GM23338 (cell line): ENCODE data around the gene UBL7. TPM values are rescaled to one million over a fixed set of nuclear protein-coding genes. Genes with fewer than 3 reads are reported as not detected.
A peak's percentile ranks its signal among the peaks of the same experiment; 100 is the strongest.

Source experiments
- ATAC-seq: fragments of 200-7000 bp; cut with Tn5 transposase; 3 replicates; pipeline ENCODE4 v1.9.1; 2020
- DNase-seq: peaks from one replicate; pipeline ENCODE4 v3.0.0-alpha.2; 2015; ENCODE audit warnings: low spot score
- H2AFZ ChIP-seq: fragments of 200-600 bp; sonication (generic); 2 replicates; pipeline ENCODE4 v1.8.0; 2016; ENCODE audit warnings: antibody characterized with exemption, mild to moderate bottlenecking, moderate library complexity
- H3F3A ChIP-seq: fragments of 200-600 bp; sonication (generic); replicated peaks from 2 replicates; pipeline ENCODE4 v1.8.0; 2017; ENCODE audit warnings: antibody characterized with exemption, mixed run types, low read depth
- H3K27ac ChIP-seq: fragments of 200-600 bp; sonication (generic); 2 replicates; pipeline ENCODE4 v1.6.1; 2016; ENCODE audit warnings: low read depth
- H3K27me3 ChIP-seq: fragments of 200-600 bp; sonication (generic); 2 replicates; pipeline ENCODE4 v1.8.0; 2016; ENCODE audit warnings: mild to moderate bottlenecking, mixed run types, moderate library complexity; ENCODE audit not compliant: insufficient read depth
- H3K36me3 ChIP-seq: fragments of 200-600 bp; sonication (generic); 2 replicates; pipeline ENCODE4 v1.8.0; 2016; ENCODE audit warnings: mild to moderate bottlenecking; ENCODE audit not compliant: insufficient read depth
- H3K4me1 ChIP-seq: fragments of 200-600 bp; sonication (generic); 2 replicates; pipeline ENCODE4 v1.8.0; 2016; ENCODE audit warnings: mild to moderate bottlenecking, moderate library complexity; ENCODE audit not compliant: insufficient read depth
- H3K4me2 ChIP-seq: fragments of 200-600 bp; sonication (generic); 2 replicates; pipeline ENCODE4 v1.7.1; 2017; ENCODE audit warnings: mixed run types
- H3K4me3 ChIP-seq: fragments of 200-600 bp; sonication (generic); 2 replicates; pipeline ENCODE4 v1.6.1; 2016; ENCODE audit warnings: mixed run types
- H3K79me2 ChIP-seq: fragments of 200-600 bp; sonication (generic); replicated peaks from 2 replicates; pipeline ENCODE4 v1.8.0; 2017; ENCODE audit warnings: mild to moderate bottlenecking; ENCODE audit not compliant: insufficient read depth
- H3K9me2 ChIP-seq: fragments of 200-600 bp; sonication (generic); 2 replicates; pipeline ENCODE4 v1.8.0; 2017; ENCODE audit not compliant: insufficient read depth
- H4K20me1 ChIP-seq: fragments of 200-600 bp; sonication (generic); replicated peaks from 2 replicates; pipeline ENCODE4 v1.8.0; 2017; ENCODE audit warnings: mild to moderate bottlenecking; ENCODE audit not compliant: insufficient read depth
- H3K27ac Mint-ChIP-seq: 2 replicates; pipeline ENCODE4 v1.8.0; 2020; ENCODE audit warnings: inconsistent platforms, mild to moderate bottlenecking, moderate library complexity, mixed read lengths
- H3K27me3 Mint-ChIP-seq: 3 replicates; pipeline ENCODE4 v1.8.0; 2022; ENCODE audit warnings: low read depth, mild to moderate bottlenecking, moderate library complexity, mixed read lengths, inconsistent platforms; ENCODE audit not compliant: insufficient read depth, poor library complexity
- H3K36me3 Mint-ChIP-seq: 3 replicates; pipeline ENCODE4 v1.8.0; 2021; ENCODE audit warnings: low read depth, mild to moderate bottlenecking, inconsistent platforms, moderate library complexity, mixed read lengths
- H3K4me1 Mint-ChIP-seq: 3 replicates; pipeline ENCODE4 v1.8.0; 2020; ENCODE audit warnings: mild to moderate bottlenecking, inconsistent platforms, mixed read lengths
- H3K4me3 Mint-ChIP-seq: 3 replicates; pipeline ENCODE4 v1.8.0; 2021; ENCODE audit warnings: moderate library complexity, mild to moderate bottlenecking, inconsistent platforms, mixed read lengths
- H3K9me3 Mint-ChIP-seq: 3 replicates; pipeline ENCODE4 v1.8.0; 2020; ENCODE audit warnings: moderate library complexity, mild to moderate bottlenecking, inconsistent platforms, mixed read lengths
- CREB1 ChIP-seq: fragments of 250-450 bp; sonication (Bioruptor Pico); IDR thresholded peaks from 2 replicates; pipeline ENCODE4 v1.5.0; 2020; ENCODE audit warnings: low read depth, mild to moderate bottlenecking, moderate library complexity
- ETS1 ChIP-seq: IDR thresholded peaks from 2 replicates; pipeline ENCODE4 v1.6.1; 2016; ENCODE audit warnings: antibody characterized with exemption
- EZH2 ChIP-seq: fragments of 200-600 bp; sonication (generic); IDR thresholded peaks from one replicate; pipeline ENCODE4 v1.8.0; 2017; ENCODE audit warnings: antibody characterized with exemption, mild to moderate bottlenecking, low read depth; ENCODE audit not compliant: unreplicated experiment
- EZH2phosphoT487 ChIP-seq: fragments of 200-600 bp; sonication (generic); IDR thresholded peaks from one replicate; pipeline ENCODE4 v1.8.1; 2018; ENCODE audit warnings: antibody characterized with exemption; ENCODE audit not compliant: unreplicated experiment
- JUNB ChIP-seq: IDR thresholded peaks from one replicate; pipeline ENCODE4 v1.6.1; 2016; ENCODE audit warnings: antibody characterized with exemption; ENCODE audit not compliant: unreplicated experiment
- NANOG ChIP-seq: IDR thresholded peaks from 2 replicates; pipeline ENCODE4 v1.6.1; 2016; ENCODE audit warnings: antibody characterized with exemption, borderline replicate concordance
- POLR2AphosphoS5 ChIP-seq: IDR thresholded peaks from 2 replicates; pipeline ENCODE4 v1.6.1; 2016; ENCODE audit warnings: antibody characterized with exemption, low read depth
- STAT1 ChIP-seq: IDR thresholded peaks from one replicate; pipeline ENCODE4 v1.6.1; 2016; ENCODE audit warnings: antibody characterized with exemption; ENCODE audit not compliant: unreplicated experiment
- ZNF114 ChIP-seq: fragments of 250-450 bp; sonication (Bioruptor Pico); IDR thresholded peaks from 2 replicates; pipeline ENCODE4 v1.5.0; 2020; ENCODE audit warnings: mild to moderate bottlenecking, moderate library complexity
- ZNF331 ChIP-seq: fragments of 250-450 bp; sonication (Bioruptor Pico); IDR thresholded peaks from 2 replicates; pipeline ENCODE4 v1.5.0; 2020; ENCODE audit warnings: low read depth, mild to moderate bottlenecking, moderate library complexity
- ZNF462 ChIP-seq: fragments of 250-450 bp; sonication (Bioruptor Pico); IDR thresholded peaks from 2 replicates; pipeline ENCODE4 v1.5.0; 2020; ENCODE audit warnings: mild to moderate bottlenecking, moderate library complexity
- polyA plus RNA-seq: library from polyadenylated mRNA; unstranded; fragments of >200 nt; fragmentation: Nextera tagmentation; extraction: Ambion mirVana; gene quantifications from 2 replicates; pipeline ENCODE4 v1.2.1, GENCODE V29; 2016
- total RNA-seq: library from RNA; depleted of rRNA; stranded (reverse); fragments of >200 nt; shearing (Covaris generic); gene quantifications from 2 replicates; pipeline ENCODE4 v1.2.3, GENCODE V29; 2014

The UBL7 gene
- total and polyA plus RNA-seq, 2 experiments from 2014 or later, result 73.7 to 99.2 TPM

DNA sequence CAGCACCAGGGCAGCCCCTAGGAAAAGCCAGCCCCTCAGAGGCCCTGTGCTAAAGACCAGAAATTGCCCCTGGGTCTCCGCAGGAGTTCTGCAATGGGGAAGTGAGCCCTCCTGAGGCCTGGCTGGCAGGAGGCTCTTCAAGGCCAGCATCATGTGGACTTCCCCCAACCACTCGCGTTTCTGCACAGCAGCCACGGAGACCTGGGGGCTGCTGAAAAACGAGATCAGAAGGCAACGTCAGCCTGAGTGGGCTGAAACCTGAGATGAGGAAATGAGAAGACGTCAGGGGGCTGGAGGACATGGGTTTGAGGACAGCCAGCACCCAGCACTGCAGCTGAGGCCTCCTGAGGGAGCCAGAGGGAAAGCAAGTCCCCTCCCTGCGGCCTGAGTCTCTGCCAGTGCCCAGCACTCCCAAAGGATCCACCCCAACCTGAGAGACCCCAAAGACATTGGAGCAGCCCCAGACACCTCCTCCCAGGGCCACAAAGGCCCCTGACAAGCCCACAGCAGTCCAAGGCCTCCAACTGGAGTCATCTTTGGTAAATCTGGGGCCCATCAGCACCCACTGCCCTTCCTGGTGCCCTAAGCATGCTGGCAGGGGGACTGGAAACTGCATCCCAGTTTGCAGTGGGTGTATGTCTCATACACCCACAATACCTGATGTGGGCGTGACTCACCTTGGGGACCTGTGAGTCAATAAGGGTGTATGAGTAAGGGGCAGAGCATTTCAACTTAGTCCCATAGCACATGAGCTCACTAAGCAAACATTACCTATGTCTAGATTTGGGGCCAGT lies 64.3 kb downstream of the UBL7 start:
- Histone ChIP-seq H3F3A (no peaks in the 10 kb centered on the region), H3K79me2 (no peaks in the 10 kb centered on the region), H3K36me3 (no peaks in the 10 kb centered on the region), H3K27me3 (no peaks in the 10 kb centered on the region), H4K20me1 (no peaks in the 10 kb centered on the region), H3K9me2 (no peaks in the 10 kb centered on the region), H3K4me2 (no peak overlapping the region), H3K27ac (no peak overlapping the region), H3K4me3 (no peak overlapping the region), H3K4me1 (peaks cover 5% of the 10 kb centered on the region; the same call in 1 of the 2 replicates), H2AFZ (0 out of 2 replicates have a peak overlapping the region, but pooled peaks have one; percentile 47)
- ATAC-seq (peak; percentile 26), DNase-seq (no peak)
- Mint-ChIP-seq H3K27ac (no peak overlapping the region), H3K4me1 (peaks cover 23% of the 10 kb centered on the region), H3K27me3 (peaks cover 14% of the 10 kb centered on the region), H3K9me3 (no peaks in the 10 kb centered on the region), H3K4me3 (no peak overlapping the region), H3K36me3 (no peaks in the 10 kb centered on the region; the same call in 2 of the 3 replicates)
- TF ChIP-seq ZNF331 (CRISPR knock-in tag) (no peak), JUNB (no peak), ETS1 (no peak), NANOG (no peak)

DNA sequence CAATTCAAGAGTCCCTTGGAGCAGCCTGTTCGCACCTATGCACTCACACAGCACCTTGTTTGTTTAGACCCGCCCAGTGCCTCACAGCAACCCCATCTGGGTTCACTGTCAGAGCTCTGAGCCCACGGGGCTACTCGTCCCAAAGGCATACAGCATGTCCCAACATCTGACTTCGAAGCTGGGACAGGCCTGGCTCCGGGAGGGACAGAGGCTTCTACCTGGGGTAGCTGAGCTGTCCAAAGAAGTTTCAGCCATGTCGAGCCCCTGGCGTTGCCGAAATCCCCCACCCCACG lies 64.9 kb downstream of the UBL7 start:
- Histone ChIP-seq H3K9me2 (no peaks in the 10 kb centered on the region), H3K4me2 (no peak overlapping the region), H3F3A (no peaks in the 10 kb centered on the region), H3K4me1 (peaks cover 5% of the 10 kb centered on the region; the same call in 1 of the 2 replicates), H3K36me3 (no peaks in the 10 kb centered on the region), H3K79me2 (no peaks in the 10 kb centered on the region), H3K27ac (no peak overlapping the region), H2AFZ (0 out of 2 replicates have a peak overlapping the region, but pooled peaks have one; percentile 47), H3K4me3 (no peak overlapping the region), H3K27me3 (no peaks in the 10 kb centered on the region), H4K20me1 (no peaks in the 10 kb centered on the region)
- DNase-seq (no peak), ATAC-seq (peak; percentile 16)
- no peak overlapping the region for H3K4me3 Mint-ChIP-seq
- H3K36me3 Mint-ChIP-seq, result no peaks in the 10 kb centered on the region; the same call in 2 of the 3 replicates
- H3K27me3 Mint-ChIP-seq, result peaks cover 14% of the 10 kb centered on the region
- peaks cover 22% of the 10 kb centered on the region for H3K4me1 Mint-ChIP-seq
- no peaks in the 10 kb centered on the region for H3K9me3 Mint-ChIP-seq
- H3K27ac Mint-ChIP-seq, result peak overlapping the region; percentile 43; the same call in 1 of the 2 replicates
- TF ChIP-seq ETS1 (no peak), CREB1 (CRISPR knock-in tag) (no peak), STAT1 (no peak), ZNF331 (CRISPR knock-in tag) (no peak), EZH2phosphoT487 (no peak), JUNB (no peak), ZNF114 (no peak), POLR2AphosphoS5 (no peak), NANOG (no peak), EZH2 (no peak), ZNF462 (CRISPR knock-in tag) (no peak)
